Kidney (tissue), 14 donors: Measurements from ENCODE around the gene MBD3L2B. TPM values are rescaled to one million over a fixed set of nuclear protein-coding genes. Genes with fewer than 3 reads are reported as not detected.
"Not testable (repeated sequence)": the region's sequence is repeated elsewhere in the genome, so short reads cannot be mapped to it uniquely, and the experiment has no call there.

Experiments used
- DNase-seq, 5 donors: peaks; one replicate each; pipeline ENCODE4 v3.0.0-alpha.2; 2013 to 2020
- FAIRE-seq: peaks from 2 replicates; lab custom pipeline; 2012; peaks lifted over from hg19 to GRCh38; lab: Jason Lieb, UNC
- H3K27ac ChIP-seq, 2 donors: one replicate each; pipeline ENCODE4 v1.7.0; 2013; ENCODE audit warnings: low read depth in 2 of 2, low read length in 2 of 2, inconsistent platforms in 1 of 2
- H3K27me3 ChIP-seq: one replicate; pipeline ENCODE4 v1.7.1; 2013; ENCODE audit warnings: low read length, inconsistent platforms; ENCODE audit not compliant: control insufficient read depth, insufficient read depth
- H3K36me3 ChIP-seq, 3 donors: one replicate each; pipeline versions ENCODE4 v1.7.0 to v1.7.1; 2013; ENCODE audit warnings: low read length in 3 of 3, control low read depth in 1 of 3, inconsistent platforms in 1 of 3; ENCODE audit not compliant: insufficient read depth in 3 of 3, control insufficient read depth in 2 of 3
- H3K4me1 ChIP-seq, 3 donors: one replicate each; pipeline versions ENCODE4 v1.7.0 to v1.7.1; 2013; ENCODE audit warnings: low read length in 3 of 3, inconsistent platforms in 1 of 3, low read depth in 1 of 3; ENCODE audit not compliant: control insufficient read depth in 2 of 3, insufficient read depth in 2 of 3
- H3K4me3 ChIP-seq, 3 donors: one replicate each; pipeline versions ENCODE4 v1.7.0 to v1.8.1; 2013; ENCODE audit warnings: low read length in 3 of 3, control low read depth in 1 of 3, inconsistent platforms in 1 of 3
- H3K9ac ChIP-seq, 3 donors: one replicate each; pipeline versions ENCODE4 v1.7.0 to v1.7.1; 2013; ENCODE audit warnings: low read length in 3 of 3, control low read depth in 1 of 3, inconsistent platforms in 1 of 3
- H3K9me3 ChIP-seq, 3 donors: one replicate each; pipeline versions ENCODE4 v1.7.0 to v1.7.1; 2013; ENCODE audit warnings: low read length in 3 of 3, control low read depth in 1 of 3, inconsistent platforms in 1 of 3; ENCODE audit not compliant: control insufficient read depth in 2 of 3, insufficient read depth in 1 of 3
- CTCF ChIP-seq: IDR thresholded peaks from 3 replicates; pipeline ENCODE4 v1.5.1; 2012; ENCODE audit warnings: mild to moderate bottlenecking, moderate library complexity, borderline replicate concordance; ENCODE audit not compliant: insufficient read depth; ENCODE audit errors: extremely low read depth
- intact Hi-C: fragments of 100-400 bp; cut with DNase I; formaldehyde crosslinking; loops from one replicate; pipeline ENCODE4 v1.11.1; 2022
- polyA plus RNA-seq: library from polyadenylated mRNA; stranded (reverse); fragments of 350-450 nt; fragmentation: Illumina TruSeq; extraction: RNeasy Lipid Tissue Mini Kit (QIAGEN cat#74804); gene quantifications from one replicate; pipeline ENCODE4 v1.2.3, GENCODE V29; 2014; ENCODE audit warnings: low read depth, low replicate concordance; ENCODE audit not compliant: insufficient read depth
- total RNA-seq: library from RNA; stranded (reverse); fragmentation: NEBNext Ultra II Directional; extraction: Animal tissue kit (Norgen Biotek cat#: 25700); gene quantifications from one replicate; pipeline ENCODE4 v1.2.1, GENCODE V29; 2021
- donor health status: control.
- donor health status: control.
- donor health status: control.
- donor health status: control.
- donor health status: control.
- donor health status: DM: yes; HTN: yes; CAD: no.
- donor health status: Normal renal cell carcinoma (clear cell type).

MBD3L2B gene
- total and polyA plus RNA-seq, 2 donors from 2014 or later, result not detected

- Histone ChIP-seq H3K9me3 (no peaks in the 10 kb centered on the region), H3K4me3 (no peak overlapping the region), H3K4me1 (peaks cover 0 to 6% (median 0%) of the 10 kb centered on the region in 3 donors), H3K9ac (no peak overlapping the region), H3K36me3 (peaks cover 2 to 7% (median 4%) of the 10 kb centered on the region in 3 donors), H3K27ac (no peak overlapping the region), H3K27me3 (no peaks in the 10 kb centered on the region)
- intact Hi-C loops, result no loop called here
- FAIRE-seq, result no peak
- no peak for TF ChIP-seq CTCF
- no peak for DNase-seq
These were observed 46.5 kb upstream of the MBD3L2B start for GRCh38 chr19:7067716-7068115.

DNA sequence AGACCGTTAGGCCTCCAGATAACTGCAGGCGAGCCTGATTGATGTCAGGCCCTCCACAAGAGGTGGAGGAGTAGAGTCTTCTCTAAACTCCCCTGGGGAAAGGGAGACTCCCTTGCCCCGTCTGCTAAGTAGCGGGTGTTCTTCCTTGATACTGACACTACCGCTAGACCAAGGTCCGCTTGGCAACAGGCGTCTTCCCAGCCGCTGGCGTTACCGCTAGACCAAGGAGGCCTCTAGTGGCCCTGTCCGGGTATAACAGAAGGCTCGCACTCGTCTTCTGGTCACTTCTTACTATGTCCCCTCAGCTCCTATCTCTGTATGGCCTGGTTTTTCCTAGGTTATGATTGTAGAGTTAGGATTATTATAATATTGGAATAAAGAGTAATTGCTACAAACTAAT is 45.9 kb upstream of the MBD3L2B start:
- H3K9me3 ChIP-seq, H3K27ac ChIP-seq, H3K4me3 ChIP-seq, H3K36me3 ChIP-seq, H3K27me3 ChIP-seq, H3K4me1 ChIP-seq, intact Hi-C loops, DNase-seq, FAIRE-seq, H3K9ac ChIP-seq: not testable (repeated sequence)

DNA sequence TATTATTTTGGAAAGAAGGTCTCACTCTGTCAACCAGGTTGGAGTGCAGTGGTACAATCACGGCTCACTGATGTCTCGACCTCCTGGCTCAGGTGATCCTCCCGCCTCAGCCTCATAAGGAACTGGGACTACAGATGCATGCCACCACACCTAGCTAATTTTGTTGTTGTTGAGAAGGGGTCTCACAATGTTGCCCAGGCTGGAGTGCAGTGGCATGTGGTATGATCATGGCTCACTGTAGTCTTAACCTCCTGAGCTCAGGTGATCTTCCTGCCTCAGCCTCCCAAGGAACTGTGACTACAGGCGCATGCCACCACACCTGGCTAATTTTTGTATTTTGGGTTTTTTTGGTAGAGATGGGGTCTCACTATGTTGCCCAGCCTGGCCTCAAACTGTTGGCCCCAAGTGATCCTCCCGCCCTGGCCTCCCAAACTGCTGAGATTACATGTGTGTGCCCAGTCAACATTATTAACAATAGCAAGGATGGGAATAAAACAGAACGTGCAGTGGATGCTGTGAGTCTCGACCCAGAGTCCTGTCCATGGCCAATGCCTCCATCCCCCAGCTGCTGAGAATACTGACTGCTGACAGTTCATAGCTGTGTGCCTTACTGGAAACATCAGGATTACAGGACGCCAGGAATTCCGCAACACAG is 42.7 kb upstream of the MBD3L2B start:
- FAIRE-seq (no peak), DNase-seq (no peak)
- no peaks in the 10 kb centered on the region for H3K9me3 ChIP-seq
- no peaks in the 10 kb centered on the region for H3K27me3 ChIP-seq
- no peak overlapping the region for H3K4me3 ChIP-seq
- H3K9ac ChIP-seq, result no peak overlapping the region
- intact Hi-C loops, result no loop called here
- no peaks in the 10 kb centered on the region for H3K36me3 ChIP-seq
- H3K4me1 ChIP-seq, result no peaks in the 10 kb centered on the region
- TF ChIP-seq CTCF, result no peak
- no peak overlapping the region for H3K27ac ChIP-seq

DNA sequence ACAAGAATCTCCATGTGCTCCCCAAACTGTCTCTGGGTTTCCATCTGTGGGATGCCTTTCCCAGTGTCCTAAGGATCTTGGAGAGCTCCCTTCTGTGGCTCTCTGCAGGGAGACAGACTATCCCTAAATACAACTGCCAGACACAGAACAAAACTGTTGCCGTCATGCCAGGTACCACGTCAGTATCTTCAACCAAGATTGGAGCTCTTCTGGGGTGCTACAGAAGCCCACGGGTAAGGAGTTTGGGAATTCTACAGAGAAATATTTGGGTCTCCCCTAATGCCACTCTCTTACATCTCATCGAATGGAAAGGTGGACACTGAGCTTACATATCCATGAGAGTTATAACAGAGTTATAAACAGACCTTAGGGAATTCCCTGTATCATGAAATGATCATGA is 42.1 kb upstream of the MBD3L2B start:
- intact Hi-C loops, result no loop called here
- Histone ChIP-seq H3K9ac (no peak overlapping the region), H3K4me1 (no peaks in the 10 kb centered on the region), H3K36me3 (no peaks in the 10 kb centered on the region), H3K27me3 (no peaks in the 10 kb centered on the region), H3K27ac (no peak overlapping the region), H3K9me3 (no peaks in the 10 kb centered on the region), H3K4me3 (no peak overlapping the region)
- no peak for DNase-seq
- no peak for FAIRE-seq
- TF ChIP-seq CTCF, result no peak

GRCh38 chr19:7059977-7060376 is 38.7 kb upstream of the MBD3L2B start:
- DNase-seq, H3K27ac ChIP-seq, H3K4me1 ChIP-seq, H3K4me3 ChIP-seq, intact Hi-C loops, H3K9me3 ChIP-seq, FAIRE-seq, H3K9ac ChIP-seq, H3K36me3 ChIP-seq, H3K27me3 ChIP-seq: not testable (repeated sequence)

- H3K27ac ChIP-seq, H3K4me1 ChIP-seq, intact Hi-C loops, H3K4me3 ChIP-seq, DNase-seq, H3K36me3 ChIP-seq, H3K9ac ChIP-seq, H3K9me3 ChIP-seq, H3K27me3 ChIP-seq, FAIRE-seq: not testable (repeated sequence)
These were observed 37.3 kb upstream of the MBD3L2B start, which contains the start of gene MBD3L3 for GRCh38 chr19:7058576-7058975. Gene MBD3L3 (minus strand): TSS chr19:7058676. CDS start chr19:7058605, 71 bp downstream.
